ENCODE measurements around the gene LEPROT.

The LEPROT gene

DNA sequence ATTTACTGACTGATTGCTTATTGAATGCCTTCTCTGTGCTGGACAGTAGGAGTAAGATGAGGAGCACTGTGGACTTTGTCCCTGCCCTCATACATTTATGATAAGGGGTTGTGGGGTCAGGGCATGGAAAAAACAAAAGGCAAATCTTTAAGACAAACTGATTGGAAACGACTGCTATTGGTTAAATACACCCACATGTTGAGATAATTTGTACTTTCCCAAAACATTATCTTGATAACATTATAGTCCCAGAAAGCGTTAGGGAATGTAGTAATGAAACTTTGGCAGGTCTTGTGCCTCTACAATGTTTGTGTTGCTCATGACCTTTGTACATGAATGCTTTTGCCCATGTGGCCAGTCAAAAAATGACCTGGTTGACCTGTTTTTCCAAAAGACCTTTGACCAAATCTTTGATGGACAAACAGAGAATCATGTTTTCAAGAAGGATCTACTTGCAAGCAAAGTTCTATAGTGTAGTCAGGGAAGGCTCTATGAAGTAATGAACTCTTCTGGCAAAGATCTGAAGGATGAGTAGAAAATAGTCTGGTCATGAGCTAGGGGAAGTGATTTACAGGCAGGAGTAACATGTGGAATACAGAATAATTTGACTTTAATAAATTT, 50.9 kb downstream of the LEPROT start:
- DNase-seq: no peak
- no peak for ATAC-seq
- H3K9me3 Mint-ChIP-seq: peaks cover 0 to 7% of the 10 kb centered on the region in 2 donors
- no peak overlapping the region for H3K27ac Mint-ChIP-seq
- H3K4me3 Mint-ChIP-seq: no peak overlapping the region
- H3K4me1 Mint-ChIP-seq: no peaks in the 10 kb centered on the region
- H3K27me3 Mint-ChIP-seq: no peaks in the 10 kb centered on the region

- Mint-ChIP-seq H3K27ac (no peak overlapping the region), H3K4me3 (no peak overlapping the region), H3K27me3 (no peaks in the 10 kb centered on the region), H3K4me1 (no peaks in the 10 kb centered on the region), H3K9me3 (peaks cover 0 to under 1% of the 10 kb centered on the region in 2 donors)
- ATAC-seq: no peak
- DNase-seq: no peak
These were observed 51.4 kb downstream of the LEPROT start for GRCh38 chr1:65471861-65472332.

DNA sequence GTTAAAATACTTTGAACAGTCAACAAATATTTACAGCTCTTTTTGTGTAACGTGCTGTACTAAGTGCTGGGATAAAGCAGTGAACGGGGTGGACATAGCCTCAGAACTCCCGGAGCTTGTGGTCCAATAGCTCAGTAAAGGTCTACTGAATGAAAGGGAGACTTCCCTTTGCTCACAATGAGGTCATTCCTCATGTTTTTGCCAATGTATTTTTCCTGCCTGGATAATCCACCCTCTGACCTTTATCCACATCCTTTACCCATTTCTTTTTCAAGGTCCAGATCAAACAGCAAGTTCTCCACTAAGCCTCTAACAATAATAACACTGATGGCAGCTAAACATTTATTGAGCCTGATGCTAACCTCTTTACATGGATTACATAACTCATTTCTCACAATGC, 55.9 kb downstream of the LEPROT start:
- Mint-ChIP-seq H3K9me3 (no peaks in the 10 kb centered on the region), H3K4me3 (no peak overlapping the region), H3K27me3 (no peaks in the 10 kb centered on the region), H3K27ac (no peak overlapping the region), H3K4me1 (no peaks in the 10 kb centered on the region)
- DNase-seq: no peak
- ATAC-seq: no peak

- Mint-ChIP-seq H3K4me3 (no peak overlapping the region), H3K9me3 (no peaks in the 10 kb centered on the region), H3K27me3 (no peaks in the 10 kb centered on the region), H3K27ac (no peak overlapping the region), H3K4me1 (no peaks in the 10 kb centered on the region)
- ATAC-seq (no peak), DNase-seq (no peak)
These were observed 57.2 kb downstream of the LEPROT start for GRCh38 chr1:65477414-65478378.

- Mint-ChIP-seq H3K27ac (no peak overlapping the region), H3K9me3 (no peaks in the 10 kb centered on the region), H3K4me1 (no peaks in the 10 kb centered on the region), H3K4me3 (no peak overlapping the region), H3K27me3 (no peaks in the 10 kb centered on the region)
- ATAC-seq: no peak
- DNase-seq: no peak
These were observed 58.0 kb downstream of the LEPROT start for GRCh38 chr1:65478379-65479026.

- Mint-ChIP-seq H3K27me3 (no peaks in the 10 kb centered on the region), H3K4me1 (no peaks in the 10 kb centered on the region), H3K27ac (no peak overlapping the region), H3K4me3 (no peak overlapping the region), H3K9me3 (no peaks in the 10 kb centered on the region)
- ATAC-seq (no peak), DNase-seq (no peak)
These were observed 59.2 kb downstream of the LEPROT start for GRCh38 chr1:65479554-65480204.

- Mint-ChIP-seq H3K9me3 (no peaks in the 10 kb centered on the region), H3K27me3 (no peaks in the 10 kb centered on the region), H3K4me1 (no peaks in the 10 kb centered on the region), H3K27ac (no peak overlapping the region), H3K4me3 (no peak overlapping the region)
- DNase-seq (no peak), ATAC-seq (no peak)
These were observed 60.4 kb downstream of the LEPROT start for GRCh38 chr1:65480684-65481405.

- Mint-ChIP-seq H3K4me1 (no peaks in the 10 kb centered on the region), H3K9me3 (no peaks in the 10 kb centered on the region), H3K4me3 (no peak overlapping the region), H3K27me3 (no peaks in the 10 kb centered on the region), H3K27ac (no peak overlapping the region)
- ATAC-seq (no peak), DNase-seq (no peak)
These were observed 63.7 kb downstream of the LEPROT start for GRCh38 chr1:65483993-65484754.

Data from stimulated activated naive CD8-positive, alpha-beta T cell treated with anti-CD3 and anti-CD28 coated beads, Interleukin-15, amount 100 ng/mL, for 72 hours (primary cell).